Activated CD8-positive, alpha-beta memory T cell treated with anti-CD3 and anti-CD28 coated beads, Interleukin-2, amount 50 U/mL, for 24 hours (primary cell): Measurements from ENCODE around the gene ABLIM2.

Experiments used
- DNase-seq: peaks from one replicate; pipeline ENCODE4 v3.0.0-alpha.2; 2020; ENCODE audit errors: extremely low read depth

Gene ABLIM2

DNA sequence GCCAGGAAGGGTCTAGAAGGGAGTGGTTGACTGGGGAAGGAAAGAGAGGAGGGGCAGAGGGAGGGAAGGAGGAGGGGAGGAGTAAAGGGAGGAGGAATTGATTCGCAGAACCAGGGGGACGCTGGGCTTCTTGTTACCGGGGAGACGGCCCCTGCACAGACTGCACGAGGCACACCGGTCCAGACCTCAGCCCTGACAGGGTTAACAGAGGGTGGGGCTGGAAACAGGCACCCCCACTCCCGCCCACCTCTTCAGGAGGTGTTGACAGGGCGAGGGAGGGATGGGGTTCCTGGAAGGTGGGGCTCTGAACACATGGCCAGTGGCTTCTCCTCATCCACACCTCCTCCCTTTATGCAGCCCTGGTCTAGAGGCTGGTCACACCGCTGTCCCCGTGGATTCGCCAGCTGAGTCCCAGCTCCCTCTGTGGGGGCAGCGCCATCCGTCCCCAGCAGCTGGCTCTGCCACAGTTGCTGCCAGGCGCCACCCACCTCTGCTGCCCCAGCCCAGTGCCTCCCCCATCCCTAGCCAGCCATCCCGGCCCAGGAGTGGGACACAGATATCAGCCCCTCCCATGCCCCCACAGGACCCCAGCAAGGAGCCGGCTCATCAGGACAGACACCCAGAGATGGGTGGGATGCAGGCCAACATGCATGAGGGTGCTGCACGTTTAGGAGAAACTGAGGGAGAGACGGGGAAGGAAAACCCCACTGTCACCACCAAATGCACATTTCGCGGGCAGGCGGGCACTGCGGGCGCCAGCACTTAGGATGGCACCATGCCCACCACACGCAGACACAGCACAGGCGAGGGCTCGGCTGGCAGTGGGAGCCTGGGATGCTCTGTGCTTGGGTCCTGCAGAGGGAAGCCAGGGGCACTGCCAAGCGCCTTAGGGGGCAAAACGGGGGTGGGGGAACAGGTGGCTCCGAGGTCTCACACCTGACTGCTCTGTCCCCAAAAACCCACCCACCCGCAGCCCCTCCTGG is 87.6 kb downstream of the ABLIM2 start:
- DNase-seq, result no peak

GRCh38 chr4:8069102-8069752 is 89.4 kb downstream of the ABLIM2 start:
- no peak for DNase-seq

DNA sequence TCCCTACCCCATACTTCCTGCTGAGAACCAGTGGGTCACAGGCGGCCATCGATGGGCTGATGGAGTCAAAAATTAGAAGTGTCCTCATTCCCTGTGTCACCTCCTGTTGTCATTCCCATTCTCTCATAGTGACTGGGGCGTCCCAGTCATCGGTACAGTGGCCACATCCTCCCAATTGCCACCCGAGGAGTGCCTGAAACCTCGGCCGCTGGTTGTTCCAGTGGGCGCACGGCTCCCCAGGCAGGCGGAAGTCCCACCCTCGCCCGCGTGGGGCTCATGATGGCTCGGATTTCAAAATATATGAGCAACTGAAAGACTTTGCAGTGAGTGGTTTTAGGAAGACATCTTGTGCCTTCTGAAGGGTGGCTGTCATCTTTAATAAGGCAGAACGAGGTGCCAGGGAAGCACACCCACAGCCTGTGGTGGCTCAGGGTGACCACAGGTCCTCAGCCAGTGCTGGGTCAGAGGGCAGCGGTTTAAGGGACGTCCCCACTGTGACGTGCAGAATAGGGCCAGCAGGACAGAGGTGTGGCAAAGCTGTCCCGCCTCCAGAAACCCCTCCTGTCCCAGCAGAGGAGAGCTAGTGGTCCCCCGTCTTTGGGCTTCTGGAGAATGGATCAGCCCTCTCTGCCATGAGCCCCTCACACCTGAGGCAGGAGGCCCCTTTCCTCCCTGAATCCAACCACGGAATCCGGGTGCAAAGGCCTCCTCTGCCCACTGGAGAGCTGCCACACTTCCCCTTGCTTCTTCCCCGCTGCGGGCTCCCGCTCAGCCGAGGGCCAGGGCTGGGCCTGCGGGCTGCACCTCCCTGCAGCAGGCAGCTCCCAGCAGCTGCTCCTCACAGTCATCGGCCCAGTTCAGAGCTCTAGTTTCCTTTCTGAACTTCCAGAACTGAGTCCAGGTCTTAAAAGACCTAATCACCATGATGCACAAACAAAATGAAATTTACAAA is 90.4 kb downstream of the ABLIM2 start:
- no peak for DNase-seq

- no peak for DNase-seq
Observed at GRCh38 chr4:8067274-8067936, 91.2 kb downstream of the ABLIM2 start.

- DNase-seq, result no peak
Observed at GRCh38 chr4:8066336-8066931, 92.2 kb downstream of the ABLIM2 start.

DNA sequence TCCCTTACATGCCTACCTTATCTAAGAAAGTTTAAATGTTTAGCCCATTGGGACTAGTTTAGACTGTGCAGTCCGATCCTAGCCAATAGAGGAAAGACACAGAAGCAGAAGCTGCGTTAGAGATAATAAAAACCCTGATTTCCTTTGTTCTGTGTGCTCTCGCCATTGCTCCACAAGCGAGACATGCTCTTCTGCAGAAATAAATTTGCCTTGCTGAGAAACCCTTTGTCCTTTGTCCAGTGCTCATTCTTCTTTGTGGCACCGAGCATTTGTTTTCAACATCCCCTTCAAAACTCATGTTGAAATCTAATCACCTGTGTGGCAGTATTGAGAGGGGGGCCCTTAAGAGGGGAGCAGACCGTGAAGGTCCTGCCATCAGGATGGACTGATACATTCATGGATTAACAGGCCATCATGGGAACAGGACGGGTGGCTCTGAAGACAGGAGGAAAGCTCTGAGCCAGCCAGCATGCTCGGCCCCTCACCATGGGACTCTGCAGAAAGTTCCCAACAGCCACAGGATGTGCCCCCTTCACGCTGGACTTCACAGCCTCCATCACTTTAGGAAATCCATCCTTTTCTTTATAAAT is 94.5 kb downstream of the ABLIM2 start:
- DNase-seq, result no peak

DNA sequence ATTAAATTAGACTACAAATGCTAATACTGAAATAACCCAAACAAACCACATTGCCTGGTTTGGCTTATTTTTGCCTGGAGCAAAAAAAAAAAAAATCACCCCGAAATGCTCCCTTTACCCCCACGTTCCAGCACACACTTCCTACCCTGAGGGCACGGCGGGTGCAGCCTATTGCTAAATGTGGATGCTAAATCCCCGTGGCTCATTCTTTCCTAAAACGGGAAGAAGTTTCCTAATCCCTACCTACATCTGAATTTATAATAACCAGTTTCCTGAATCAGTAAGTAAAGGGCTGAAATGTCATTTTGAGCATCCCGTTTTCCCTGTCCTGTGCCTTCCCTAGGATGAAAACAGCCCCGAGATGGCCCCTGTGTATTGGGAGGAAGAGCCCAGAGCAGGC is 97.0 kb downstream of the ABLIM2 start:
- DNase-seq, result no peak

DNA sequence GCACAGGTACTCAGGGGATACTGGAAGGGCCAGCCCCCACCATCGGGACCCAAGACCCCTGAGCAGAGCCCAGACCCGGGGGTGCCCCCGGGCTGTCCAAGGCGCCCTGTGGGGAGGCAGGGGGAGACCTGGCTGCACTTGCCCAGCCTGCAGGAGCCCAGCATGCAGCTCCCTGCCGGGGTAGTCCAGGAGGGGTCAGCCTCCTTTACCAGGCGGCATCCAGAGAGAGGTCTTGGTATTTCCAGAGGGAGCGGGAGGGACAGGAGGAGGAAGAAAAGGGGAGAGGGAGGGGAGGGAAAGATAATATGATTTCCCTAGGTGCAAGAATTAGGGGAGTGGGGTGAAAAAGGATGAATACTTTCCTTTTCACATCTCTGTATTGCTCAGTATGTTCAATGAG is 97.5 kb downstream of the ABLIM2 start:
- no peak for DNase-seq

GRCh38 chr4:8060632-8061031 is 98.0 kb downstream of the ABLIM2 start:
- DNase-seq, result no peak

DNA sequence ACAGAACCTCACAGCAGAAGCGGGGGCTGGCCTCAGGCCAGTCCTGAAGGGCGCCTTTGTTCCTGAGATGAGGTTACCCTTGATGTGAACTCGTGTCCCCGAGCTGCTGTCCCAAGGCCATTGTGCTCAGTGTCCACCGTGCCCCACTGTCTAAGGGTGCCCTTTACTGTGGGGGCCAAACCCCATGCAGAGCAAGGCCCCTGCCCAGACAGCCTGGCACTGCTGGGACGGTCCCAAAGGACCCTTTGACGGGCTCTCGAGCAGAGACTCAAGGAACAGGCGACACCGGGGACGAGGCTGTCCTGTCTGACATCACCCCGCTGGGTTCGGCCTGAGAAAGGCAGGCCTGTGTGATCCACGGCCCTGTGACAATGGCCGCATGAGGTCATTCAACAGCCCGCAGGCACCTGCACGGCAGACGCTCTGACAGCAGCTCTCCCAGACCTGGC is 100.6 kb downstream of the ABLIM2 start:
- DNase-seq, result no peak

GRCh38 chr4:8055206-8055605 is 103.4 kb downstream of the ABLIM2 start:
- no peak for DNase-seq

- no peak for DNase-seq
Observed at GRCh38 chr4:8053688-8054449, 104.7 kb downstream of the ABLIM2 start.

DNA sequence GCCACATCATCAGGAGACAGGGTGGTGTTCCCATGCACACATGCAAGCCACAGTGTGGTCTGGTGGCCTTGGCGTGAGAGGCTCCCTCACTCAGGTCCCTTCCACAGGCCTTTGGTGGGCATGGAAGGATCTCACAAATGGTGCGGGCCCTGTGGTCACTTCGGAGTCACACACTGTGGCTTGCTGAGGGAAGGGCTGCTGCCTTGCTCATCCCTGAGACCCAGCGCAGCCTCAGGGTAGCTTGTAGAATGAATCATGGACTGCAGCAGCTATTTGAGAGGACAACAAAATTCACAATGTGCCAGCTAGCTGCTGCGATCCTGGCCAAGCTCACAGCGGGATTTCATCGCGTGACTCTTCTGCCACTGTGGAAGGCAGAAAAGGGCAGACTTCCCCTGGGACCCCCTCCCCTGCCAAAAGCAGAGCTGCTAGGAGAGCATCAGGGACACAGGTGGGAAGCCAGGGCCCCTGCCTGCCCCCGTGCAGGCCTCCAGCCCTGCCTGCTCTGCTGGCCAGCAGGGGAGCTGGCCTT is 106.4 kb downstream of the ABLIM2 start:
- no peak for DNase-seq

DNA sequence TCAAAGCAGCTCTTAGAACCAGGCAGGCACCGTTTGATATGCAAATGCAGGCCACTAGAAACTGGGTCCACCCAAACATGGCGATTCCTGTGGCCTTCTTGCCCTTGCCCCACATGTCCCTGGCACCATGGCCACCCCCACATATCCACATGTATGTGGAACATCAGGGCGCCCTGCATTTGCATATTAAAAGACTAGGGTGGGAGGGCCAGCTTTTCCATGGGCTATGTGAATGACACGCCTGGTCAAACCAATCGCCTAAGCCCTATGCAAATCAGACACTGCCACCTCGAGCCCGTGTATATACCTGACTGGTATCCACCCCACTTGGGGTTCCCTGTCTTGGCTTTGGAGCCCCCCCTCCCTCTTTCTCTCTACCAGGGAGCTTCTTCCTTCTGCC is 107.0 kb downstream of the ABLIM2 start:
- no peak for DNase-seq

- DNase-seq, result no peak
Observed at GRCh38 chr4:8050555-8051206, 107.9 kb downstream of the ABLIM2 start.

DNA sequence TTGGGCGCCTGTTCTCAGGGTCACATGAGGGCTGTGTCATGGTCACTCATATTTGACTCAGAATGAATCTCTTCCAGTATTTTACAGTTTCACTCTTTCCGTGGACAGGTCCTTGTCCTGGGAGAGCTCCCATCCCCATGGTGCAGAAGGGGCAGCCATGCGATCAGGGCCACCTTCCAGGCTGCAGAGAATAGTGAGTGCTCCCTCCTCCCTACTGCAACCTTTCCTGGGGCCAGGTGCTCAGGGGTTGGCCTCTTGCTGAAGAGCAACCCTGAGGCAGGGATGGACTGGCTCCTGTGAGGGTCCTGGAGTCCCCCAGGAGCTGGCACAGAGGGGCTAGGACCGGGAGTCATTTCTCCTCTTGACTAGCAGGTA is 108.4 kb downstream of the ABLIM2 start:
- no peak for DNase-seq

GRCh38 chr4:8048856-8049676 is 109.5 kb downstream of the ABLIM2 start:
- DNase-seq, result no peak
